WTC11 (cell line): ENCODE results near the gene ARHGAP23.

ENCODE experiments used
- CREB1 ChIP-seq: sonication (generic); formaldehyde crosslinking; IDR thresholded peaks from 2 replicates; pipeline ENCODE4 v1.8.0; 2023; ENCODE audit warnings: mild to moderate bottlenecking, missing genetic modification reagents
- ESRRA ChIP-seq: sonication (generic); formaldehyde crosslinking; IDR thresholded peaks from 2 replicates; pipeline ENCODE4 v1.8.1; 2022; ENCODE audit warnings: mild to moderate bottlenecking, missing genetic modification reagents, borderline replicate concordance
- IRF2 ChIP-seq: sonication (generic); formaldehyde crosslinking; IDR thresholded peaks from 2 replicates; pipeline ENCODE4 v1.8.0; 2022; ENCODE audit warnings: low read depth, missing genetic modification reagents, borderline replicate concordance
- NR1H2 ChIP-seq: sonication (generic); formaldehyde crosslinking; IDR thresholded peaks from 2 replicates; pipeline ENCODE4 v1.9.0; 2021; ENCODE audit warnings: mild to moderate bottlenecking, moderate library complexity, missing genetic modification reagents
- SMAD4 ChIP-seq: sonication (generic); formaldehyde crosslinking; IDR thresholded peaks from 2 replicates; pipeline ENCODE4 v1.8.0; 2022; ENCODE audit warnings: mild to moderate bottlenecking, missing genetic modification reagents
- ZNF138 ChIP-seq: sonication (generic); formaldehyde crosslinking; conservative IDR thresholded peaks from 2 replicates; pipeline ENCODE4 v1.8.1; 2022; ENCODE audit warnings: mild to moderate bottlenecking, moderate library complexity, missing genetic modification reagents
- TF ChIP-seq, protein P1 (sequence below): sonication (generic); formaldehyde crosslinking; conservative IDR thresholded peaks from 2 replicates; pipeline ENCODE4 v1.8.1; 2023; ENCODE audit warnings: mild to moderate bottlenecking, low read depth, missing genetic modification reagents, moderate library complexity
- TF ChIP-seq, protein P2 (sequence below): fragments of 200-600 bp; IDR thresholded peaks from 2 replicates; pipeline ENCODE4 v1.8.0; 2022; ENCODE audit warnings: antibody characterized with exemption
- TF ChIP-seq, protein P3 (sequence below): sonication (generic); formaldehyde crosslinking; IDR thresholded peaks from 2 replicates; pipeline ENCODE4 v1.8.0; 2022; ENCODE audit warnings: mild to moderate bottlenecking, missing genetic modification reagents
- TF ChIP-seq, protein P4 (sequence below): sonication (generic); formaldehyde crosslinking; IDR thresholded peaks from 2 replicates; pipeline ENCODE4 v1.8.0; 2022; ENCODE audit warnings: mild to moderate bottlenecking, missing genetic modification reagents
- TF ChIP-seq, protein P5 (sequence below): sonication (generic); formaldehyde crosslinking; IDR thresholded peaks from 2 replicates; pipeline ENCODE4 v1.8.0; 2023; ENCODE audit warnings: mild to moderate bottlenecking, missing genetic modification reagents
- TF ChIP-seq, protein P6 (sequence below): fragments of 250-450 bp; sonication (Bioruptor Pico); conservative IDR thresholded peaks from 2 replicates; pipeline ENCODE4 v1.9.0; 2021; ENCODE audit warnings: mild to moderate bottlenecking
- TF ChIP-seq, protein P7 (sequence below): sonication (generic); formaldehyde crosslinking; IDR thresholded peaks from 2 replicates; pipeline ENCODE4 v1.8.1; 2023; ENCODE audit warnings: mild to moderate bottlenecking, missing genetic modification reagents, borderline replicate concordance

DNA sequence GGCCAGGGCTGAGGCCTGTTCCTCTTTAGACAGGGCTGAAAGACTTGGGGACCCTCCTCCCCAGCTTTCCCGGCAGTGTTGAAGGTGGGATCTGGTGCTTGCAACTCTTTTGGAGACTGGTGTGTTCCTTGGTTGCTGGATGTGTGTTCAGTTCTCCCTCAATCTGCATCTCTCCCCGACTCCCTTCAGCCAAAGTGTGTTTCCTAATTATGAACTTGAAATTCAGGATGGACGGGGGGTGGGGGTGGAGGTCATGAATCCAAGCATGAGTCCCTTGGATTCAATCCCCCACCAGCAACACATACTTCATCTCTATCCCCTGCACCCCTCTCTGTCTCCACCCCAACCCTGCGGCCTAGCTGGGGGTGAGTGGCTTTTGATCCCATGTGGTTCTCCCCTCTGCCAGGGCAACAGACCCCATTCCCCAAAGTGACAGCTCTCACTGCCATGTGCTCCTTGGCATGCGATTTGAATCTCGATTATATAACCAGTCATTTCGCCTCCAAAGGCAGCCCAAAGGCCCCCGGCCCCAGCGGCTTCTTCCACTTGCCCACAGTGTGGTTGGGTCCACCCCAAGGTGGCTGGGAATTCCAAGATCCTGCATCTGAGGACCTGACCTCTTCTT, 1.3 kb downstream of the ARHGAP23 start:
- TF ChIP-seq, protein P1, sequence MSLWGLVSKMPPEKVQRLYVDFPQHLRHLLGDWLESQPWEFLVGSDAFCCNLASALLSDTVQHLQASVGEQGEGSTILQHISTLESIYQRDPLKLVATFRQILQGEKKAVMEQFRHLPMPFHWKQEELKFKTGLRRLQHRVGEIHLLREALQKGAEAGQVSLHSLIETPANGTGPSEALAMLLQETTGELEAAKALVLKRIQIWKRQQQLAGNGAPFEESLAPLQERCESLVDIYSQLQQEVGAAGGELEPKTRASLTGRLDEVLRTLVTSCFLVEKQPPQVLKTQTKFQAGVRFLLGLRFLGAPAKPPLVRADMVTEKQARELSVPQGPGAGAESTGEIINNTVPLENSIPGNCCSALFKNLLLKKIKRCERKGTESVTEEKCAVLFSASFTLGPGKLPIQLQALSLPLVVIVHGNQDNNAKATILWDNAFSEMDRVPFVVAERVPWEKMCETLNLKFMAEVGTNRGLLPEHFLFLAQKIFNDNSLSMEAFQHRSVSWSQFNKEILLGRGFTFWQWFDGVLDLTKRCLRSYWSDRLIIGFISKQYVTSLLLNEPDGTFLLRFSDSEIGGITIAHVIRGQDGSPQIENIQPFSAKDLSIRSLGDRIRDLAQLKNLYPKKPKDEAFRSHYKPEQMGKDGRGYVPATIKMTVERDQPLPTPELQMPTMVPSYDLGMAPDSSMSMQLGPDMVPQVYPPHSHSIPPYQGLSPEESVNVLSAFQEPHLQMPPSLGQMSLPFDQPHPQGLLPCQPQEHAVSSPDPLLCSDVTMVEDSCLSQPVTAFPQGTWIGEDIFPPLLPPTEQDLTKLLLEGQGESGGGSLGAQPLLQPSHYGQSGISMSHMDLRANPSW (CRISPR knock-in tag) = no peak
- TF ChIP-seq, protein P2, sequence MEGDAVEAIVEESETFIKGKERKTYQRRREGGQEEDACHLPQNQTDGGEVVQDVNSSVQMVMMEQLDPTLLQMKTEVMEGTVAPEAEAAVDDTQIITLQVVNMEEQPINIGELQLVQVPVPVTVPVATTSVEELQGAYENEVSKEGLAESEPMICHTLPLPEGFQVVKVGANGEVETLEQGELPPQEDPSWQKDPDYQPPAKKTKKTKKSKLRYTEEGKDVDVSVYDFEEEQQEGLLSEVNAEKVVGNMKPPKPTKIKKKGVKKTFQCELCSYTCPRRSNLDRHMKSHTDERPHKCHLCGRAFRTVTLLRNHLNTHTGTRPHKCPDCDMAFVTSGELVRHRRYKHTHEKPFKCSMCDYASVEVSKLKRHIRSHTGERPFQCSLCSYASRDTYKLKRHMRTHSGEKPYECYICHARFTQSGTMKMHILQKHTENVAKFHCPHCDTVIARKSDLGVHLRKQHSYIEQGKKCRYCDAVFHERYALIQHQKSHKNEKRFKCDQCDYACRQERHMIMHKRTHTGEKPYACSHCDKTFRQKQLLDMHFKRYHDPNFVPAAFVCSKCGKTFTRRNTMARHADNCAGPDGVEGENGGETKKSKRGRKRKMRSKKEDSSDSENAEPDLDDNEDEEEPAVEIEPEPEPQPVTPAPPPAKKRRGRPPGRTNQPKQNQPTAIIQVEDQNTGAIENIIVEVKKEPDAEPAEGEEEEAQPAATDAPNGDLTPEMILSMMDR = no peak
- TF ChIP-seq ZNF138 (CRISPR knock-in tag) (no peak), SMAD4 (CRISPR knock-in tag) (no peak), IRF2 (CRISPR knock-in tag) (no peak), CREB1 (CRISPR knock-in tag) (no peak), ESRRA (CRISPR knock-in tag) (no peak), NR1H2 (CRISPR knock-in tag) (no peak)
- TF ChIP-seq, protein P3, sequence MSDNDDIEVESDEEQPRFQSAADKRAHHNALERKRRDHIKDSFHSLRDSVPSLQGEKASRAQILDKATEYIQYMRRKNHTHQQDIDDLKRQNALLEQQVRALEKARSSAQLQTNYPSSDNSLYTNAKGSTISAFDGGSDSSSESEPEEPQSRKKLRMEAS = no peak
- TF ChIP-seq, protein P4, sequence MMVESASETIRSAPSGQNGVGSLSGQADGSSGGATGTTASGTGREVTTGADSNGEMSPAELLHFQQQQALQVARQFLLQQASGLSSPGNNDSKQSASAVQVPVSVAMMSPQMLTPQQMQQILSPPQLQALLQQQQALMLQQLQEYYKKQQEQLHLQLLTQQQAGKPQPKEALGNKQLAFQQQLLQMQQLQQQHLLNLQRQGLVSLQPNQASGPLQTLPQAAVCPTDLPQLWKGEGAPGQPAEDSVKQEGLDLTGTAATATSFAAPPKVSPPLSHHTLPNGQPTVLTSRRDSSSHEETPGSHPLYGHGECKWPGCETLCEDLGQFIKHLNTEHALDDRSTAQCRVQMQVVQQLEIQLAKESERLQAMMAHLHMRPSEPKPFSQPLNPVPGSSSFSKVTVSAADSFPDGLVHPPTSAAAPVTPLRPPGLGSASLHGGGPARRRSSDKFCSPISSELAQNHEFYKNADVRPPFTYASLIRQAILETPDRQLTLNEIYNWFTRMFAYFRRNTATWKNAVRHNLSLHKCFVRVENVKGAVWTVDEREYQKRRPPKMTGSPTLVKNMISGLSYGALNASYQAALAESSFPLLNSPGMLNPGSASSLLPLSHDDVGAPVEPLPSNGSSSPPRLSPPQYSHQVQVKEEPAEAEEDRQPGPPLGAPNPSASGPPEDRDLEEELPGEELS (CRISPR knock-in tag) = no peak
- TF ChIP-seq, protein P5, sequence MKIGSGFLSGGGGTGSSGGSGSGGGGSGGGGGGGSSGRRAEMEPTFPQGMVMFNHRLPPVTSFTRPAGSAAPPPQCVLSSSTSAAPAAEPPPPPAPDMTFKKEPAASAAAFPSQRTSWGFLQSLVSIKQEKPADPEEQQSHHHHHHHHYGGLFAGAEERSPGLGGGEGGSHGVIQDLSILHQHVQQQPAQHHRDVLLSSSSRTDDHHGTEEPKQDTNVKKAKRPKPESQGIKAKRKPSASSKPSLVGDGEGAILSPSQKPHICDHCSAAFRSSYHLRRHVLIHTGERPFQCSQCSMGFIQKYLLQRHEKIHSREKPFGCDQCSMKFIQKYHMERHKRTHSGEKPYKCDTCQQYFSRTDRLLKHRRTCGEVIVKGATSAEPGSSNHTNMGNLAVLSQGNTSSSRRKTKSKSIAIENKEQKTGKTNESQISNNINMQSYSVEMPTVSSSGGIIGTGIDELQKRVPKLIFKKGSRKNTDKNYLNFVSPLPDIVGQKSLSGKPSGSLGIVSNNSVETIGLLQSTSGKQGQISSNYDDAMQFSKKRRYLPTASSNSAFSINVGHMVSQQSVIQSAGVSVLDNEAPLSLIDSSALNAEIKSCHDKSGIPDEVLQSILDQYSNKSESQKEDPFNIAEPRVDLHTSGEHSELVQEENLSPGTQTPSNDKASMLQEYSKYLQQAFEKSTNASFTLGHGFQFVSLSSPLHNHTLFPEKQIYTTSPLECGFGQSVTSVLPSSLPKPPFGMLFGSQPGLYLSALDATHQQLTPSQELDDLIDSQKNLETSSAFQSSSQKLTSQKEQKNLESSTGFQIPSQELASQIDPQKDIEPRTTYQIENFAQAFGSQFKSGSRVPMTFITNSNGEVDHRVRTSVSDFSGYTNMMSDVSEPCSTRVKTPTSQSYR (CRISPR knock-in tag) = no peak
- TF ChIP-seq, protein P6, sequence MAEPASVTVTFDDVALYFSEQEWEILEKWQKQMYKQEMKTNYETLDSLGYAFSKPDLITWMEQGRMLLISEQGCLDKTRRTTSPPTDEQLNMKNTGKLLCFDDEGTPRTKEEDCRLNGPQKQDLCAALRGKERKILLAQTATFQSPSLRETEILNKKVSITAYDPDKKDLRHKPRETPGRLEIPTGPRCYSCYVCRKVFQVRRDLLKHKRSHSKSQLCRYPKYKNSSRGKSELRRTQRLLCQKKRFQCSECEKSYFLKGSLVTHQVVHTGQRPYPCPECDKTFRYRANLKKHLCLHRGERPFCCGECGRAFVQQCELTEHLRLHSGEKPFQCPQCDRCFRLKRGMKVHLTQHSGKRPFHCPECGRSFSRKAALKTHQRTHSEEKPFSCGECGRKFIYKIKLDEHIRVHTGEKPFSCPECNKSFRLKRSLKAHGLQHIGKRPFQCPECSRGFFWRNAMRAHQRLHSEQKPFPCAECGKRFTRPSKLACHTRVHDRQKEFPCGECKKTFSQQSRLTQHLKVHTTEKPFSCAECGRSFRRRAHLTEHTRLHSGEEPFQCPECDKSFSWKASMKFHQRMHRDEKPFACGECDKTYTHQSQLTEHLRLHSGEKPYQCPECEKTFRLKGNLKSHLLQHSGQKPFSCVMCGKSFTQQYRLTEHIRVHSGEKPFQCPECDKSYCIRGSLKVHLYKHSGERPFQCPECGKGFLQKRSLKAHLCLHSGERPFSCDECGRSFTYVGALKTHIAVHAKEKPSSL (CRISPR knock-in tag) = no peak
- TF ChIP-seq, protein P7, sequence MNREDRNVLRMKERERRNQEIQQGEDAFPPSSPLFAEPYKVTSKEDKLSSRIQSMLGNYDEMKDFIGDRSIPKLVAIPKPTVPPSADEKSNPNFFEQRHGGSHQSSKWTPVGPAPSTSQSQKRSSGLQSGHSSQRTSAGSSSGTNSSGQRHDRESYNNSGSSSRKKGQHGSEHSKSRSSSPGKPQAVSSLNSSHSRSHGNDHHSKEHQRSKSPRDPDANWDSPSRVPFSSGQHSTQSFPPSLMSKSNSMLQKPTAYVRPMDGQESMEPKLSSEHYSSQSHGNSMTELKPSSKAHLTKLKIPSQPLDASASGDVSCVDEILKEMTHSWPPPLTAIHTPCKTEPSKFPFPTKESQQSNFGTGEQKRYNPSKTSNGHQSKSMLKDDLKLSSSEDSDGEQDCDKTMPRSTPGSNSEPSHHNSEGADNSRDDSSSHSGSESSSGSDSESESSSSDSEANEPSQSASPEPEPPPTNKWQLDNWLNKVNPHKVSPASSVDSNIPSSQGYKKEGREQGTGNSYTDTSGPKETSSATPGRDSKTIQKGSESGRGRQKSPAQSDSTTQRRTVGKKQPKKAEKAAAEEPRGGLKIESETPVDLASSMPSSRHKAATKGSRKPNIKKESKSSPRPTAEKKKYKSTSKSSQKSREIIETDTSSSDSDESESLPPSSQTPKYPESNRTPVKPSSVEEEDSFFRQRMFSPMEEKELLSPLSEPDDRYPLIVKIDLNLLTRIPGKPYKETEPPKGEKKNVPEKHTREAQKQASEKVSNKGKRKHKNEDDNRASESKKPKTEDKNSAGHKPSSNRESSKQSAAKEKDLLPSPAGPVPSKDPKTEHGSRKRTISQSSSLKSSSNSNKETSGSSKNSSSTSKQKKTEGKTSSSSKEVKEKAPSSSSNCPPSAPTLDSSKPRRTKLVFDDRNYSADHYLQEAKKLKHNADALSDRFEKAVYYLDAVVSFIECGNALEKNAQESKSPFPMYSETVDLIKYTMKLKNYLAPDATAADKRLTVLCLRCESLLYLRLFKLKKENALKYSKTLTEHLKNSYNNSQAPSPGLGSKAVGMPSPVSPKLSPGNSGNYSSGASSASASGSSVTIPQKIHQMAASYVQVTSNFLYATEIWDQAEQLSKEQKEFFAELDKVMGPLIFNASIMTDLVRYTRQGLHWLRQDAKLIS (CRISPR knock-in tag) = no peak
